ENCODE results near the gene EFS. TPM values are rescaled to one million over a fixed set of nuclear protein-coding genes. Genes with fewer than 3 reads are reported as not detected.
A peak's percentile ranks its signal among the peaks of the same experiment; 100 is the strongest.

Gene EFS
- total RNA-seq, 4 donors from 2014 or later, result 10.1 to 21.4 (median 12.8) TPM

DNA sequence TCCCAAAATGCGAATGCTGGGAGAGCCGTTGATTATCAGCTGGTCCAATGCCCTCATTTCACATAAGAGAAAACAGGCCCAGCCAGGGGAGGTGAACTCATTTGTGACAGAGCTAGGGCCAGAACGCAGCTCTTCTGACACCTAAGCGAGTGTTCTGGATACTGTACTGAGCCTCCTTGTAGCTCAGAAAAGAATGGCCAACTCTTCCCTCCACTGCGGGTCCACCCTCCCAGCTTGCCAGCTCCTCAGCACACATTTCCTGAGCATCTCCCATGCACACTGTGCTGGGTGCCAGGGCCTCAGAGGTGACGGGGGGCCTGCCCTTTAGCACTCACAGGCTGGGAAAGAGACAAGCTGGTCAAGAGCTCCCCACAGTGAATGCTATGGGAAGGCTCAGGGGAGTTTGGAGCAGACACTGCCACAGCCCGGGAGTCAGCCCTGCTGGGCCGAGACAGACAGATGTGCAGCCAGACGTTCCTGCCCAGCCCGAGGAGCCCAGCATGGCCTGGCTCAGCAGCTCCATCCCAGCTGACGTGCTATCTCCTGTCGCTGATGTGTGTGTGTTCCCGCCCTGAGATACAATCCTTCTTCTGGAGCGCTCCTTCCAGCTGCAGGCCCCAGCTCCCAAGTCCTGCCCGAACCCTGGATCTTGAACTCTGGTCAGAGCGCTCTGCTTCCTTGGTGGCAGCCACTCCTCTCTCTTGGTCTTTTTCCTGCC lies 15.4 kb upstream of the EFS start:
- Histone ChIP-seq H3K9me3 (no peaks in the 10 kb centered on the region), H3K27ac (replicated peaks in 1 of 4) (no peak overlapping the region), H3K4me1 (peaks cover 0 to 23% (median 15%) of the 10 kb centered on the region in 4 donors), H3K36me3 (peaks cover 0 to 50% (median 0%) of the 10 kb centered on the region in 4 donors), H3K4me3 (no peak overlapping the region), H3K27me3 (peaks cover 0 to 16% (median 0%) of the 10 kb centered on the region in 4 donors)
- intact Hi-C loops (cut with DNase I), result loop anchor here (1.0 to 2.0 kb wide), 2 partner anchors 53 to 116 kb away; no protein-coding TSS in a partner anchor
- TF ChIP-seq, protein P1, sequence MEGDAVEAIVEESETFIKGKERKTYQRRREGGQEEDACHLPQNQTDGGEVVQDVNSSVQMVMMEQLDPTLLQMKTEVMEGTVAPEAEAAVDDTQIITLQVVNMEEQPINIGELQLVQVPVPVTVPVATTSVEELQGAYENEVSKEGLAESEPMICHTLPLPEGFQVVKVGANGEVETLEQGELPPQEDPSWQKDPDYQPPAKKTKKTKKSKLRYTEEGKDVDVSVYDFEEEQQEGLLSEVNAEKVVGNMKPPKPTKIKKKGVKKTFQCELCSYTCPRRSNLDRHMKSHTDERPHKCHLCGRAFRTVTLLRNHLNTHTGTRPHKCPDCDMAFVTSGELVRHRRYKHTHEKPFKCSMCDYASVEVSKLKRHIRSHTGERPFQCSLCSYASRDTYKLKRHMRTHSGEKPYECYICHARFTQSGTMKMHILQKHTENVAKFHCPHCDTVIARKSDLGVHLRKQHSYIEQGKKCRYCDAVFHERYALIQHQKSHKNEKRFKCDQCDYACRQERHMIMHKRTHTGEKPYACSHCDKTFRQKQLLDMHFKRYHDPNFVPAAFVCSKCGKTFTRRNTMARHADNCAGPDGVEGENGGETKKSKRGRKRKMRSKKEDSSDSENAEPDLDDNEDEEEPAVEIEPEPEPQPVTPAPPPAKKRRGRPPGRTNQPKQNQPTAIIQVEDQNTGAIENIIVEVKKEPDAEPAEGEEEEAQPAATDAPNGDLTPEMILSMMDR (IDR thresholded peaks at IDR 0.05), result peak in 1 of 3 experiments; percentile 10
- no peak for TF ChIP-seq EP300 (IDR thresholded peaks at IDR 0.05)
- WGBS, result 72% methylated on average over 9 of the region's 16 CpGs
- no peak for DNase-seq (ENCODE audit: extremely low spot score)

DNA sequence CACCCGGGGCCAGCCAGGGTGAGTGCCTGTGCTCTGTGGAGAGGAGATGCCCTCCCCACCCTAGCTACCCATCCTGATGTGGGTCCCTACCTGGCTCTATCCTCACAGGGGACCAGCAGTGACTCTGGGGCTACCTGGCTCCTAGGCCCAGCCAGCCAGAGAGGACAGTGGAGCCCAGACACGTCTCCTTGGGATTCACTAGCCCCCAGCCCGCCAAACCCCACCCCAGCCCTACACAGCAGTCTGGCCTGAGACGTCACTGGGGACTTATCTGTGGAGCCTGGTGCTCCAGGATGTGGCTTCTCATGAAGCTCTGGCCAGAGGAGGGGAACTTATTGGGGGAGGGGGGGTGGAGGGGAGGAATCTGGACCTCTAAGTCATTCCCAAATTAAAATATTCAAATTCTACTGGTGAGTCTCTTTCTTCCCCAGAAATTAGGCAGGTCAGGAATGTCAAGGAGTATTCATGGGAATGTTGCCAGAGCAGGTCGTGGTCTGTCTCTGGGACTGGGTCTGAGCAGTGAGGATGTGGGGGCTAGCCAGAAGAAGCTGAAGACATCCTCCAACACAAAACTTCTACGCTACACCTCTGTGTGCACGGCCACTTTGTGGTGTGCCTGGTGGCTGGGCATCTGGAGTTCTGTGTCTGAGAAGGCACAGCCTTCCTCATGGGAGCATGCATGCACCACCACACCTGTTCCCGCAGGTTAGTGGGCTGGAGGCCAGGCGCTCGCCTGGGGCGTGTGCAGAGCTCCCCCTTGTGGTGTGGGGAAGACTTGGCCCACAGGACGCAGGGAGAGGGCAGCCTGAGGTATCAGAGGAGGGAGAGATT lies 14.6 kb upstream of the EFS start:
- no peak for TF ChIP-seq POLR2A (IDR thresholded peaks at IDR 0.05; ENCODE audit: low read depth)
- TF ChIP-seq POLR2AphosphoS5 (IDR thresholded peaks at IDR 0.05), result peak; percentile 38 to 53
- no peak for TF ChIP-seq EP300 (IDR thresholded peaks at IDR 0.05)
- TF ChIP-seq, protein P1 (IDR thresholded peaks at IDR 0.05), result peak; percentile 87 to 97 (median 92)
- Histone ChIP-seq H3K9me3 (no peaks in the 10 kb centered on the region), H3K27ac (replicated peaks in 1 of 4) (no peak overlapping the region), H3K4me3 (no peak overlapping the region), H3K27me3 (peaks cover 0 to 16% (median 0%) of the 10 kb centered on the region in 4 donors), H3K4me1 (peaks cover 0 to 23% (median 15%) of the 10 kb centered on the region in 4 donors), H3K36me3 (peaks cover 0 to 42% (median 0%) of the 10 kb centered on the region in 4 donors)
- WGBS, result 34% methylated on average over 9 of the region's 12 CpGs
- intact Hi-C loops (cut with DNase I), result loop anchor here (1.0 to 2.0 kb wide), 2 partner anchors 52 to 115 kb away; no protein-coding TSS in a partner anchor
- DNase-seq (ENCODE audit: extremely low spot score), result no peak

DNA sequence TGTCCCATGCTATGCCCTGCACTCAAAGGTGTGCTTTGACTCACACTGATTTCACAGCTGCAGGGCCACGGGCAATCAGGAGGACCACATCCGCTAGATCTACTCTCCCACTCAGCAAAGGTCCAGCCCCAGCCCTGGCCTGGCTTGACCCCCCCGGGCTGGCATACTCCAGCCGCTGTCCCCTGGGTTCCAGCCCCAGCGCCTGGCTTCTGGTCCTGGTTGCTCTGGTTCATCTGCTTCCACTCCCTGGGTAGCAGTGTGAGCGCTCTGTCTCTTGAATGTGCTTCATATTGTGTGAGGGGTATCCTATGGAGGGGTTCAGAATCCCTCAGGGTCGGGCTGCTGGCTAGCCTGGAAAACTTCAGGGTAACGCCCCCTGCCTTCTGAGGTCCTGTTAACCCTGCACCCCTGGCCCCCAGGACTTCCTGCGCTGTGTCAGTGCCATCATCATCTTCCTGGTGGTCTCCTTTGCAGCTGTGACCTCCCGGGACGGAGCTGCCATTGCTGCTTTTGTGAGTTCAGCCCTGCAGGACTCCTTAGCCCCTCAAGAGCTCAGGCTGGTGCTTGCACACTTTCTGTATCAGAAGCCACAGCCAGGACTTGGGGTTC lies 13.7 kb upstream of the EFS start:
- TF ChIP-seq POLR2A (IDR thresholded peaks at IDR 0.05; ENCODE audit: low read depth), result no peak
- TF ChIP-seq, protein P1 (IDR thresholded peaks at IDR 0.05), result no peak
- no peak for TF ChIP-seq POLR2AphosphoS5 (IDR thresholded peaks at IDR 0.05)
- no peak for TF ChIP-seq EP300 (IDR thresholded peaks at IDR 0.05)
- no peak overlapping the region for H3K4me3 ChIP-seq
- no peak for DNase-seq (ENCODE audit: extremely low spot score)
- H3K36me3 ChIP-seq, result peaks cover 0 to 33% (median 0%) of the 10 kb centered on the region in 4 donors
- no peak overlapping the region for H3K27ac ChIP-seq (replicated peaks in 1 of 4)
- H3K27me3 ChIP-seq, result peaks cover 0 to 16% (median 0%) of the 10 kb centered on the region in 4 donors
- WGBS, result 73% methylated on average over 8 of the region's 11 CpGs
- H3K4me1 ChIP-seq, result peaks cover 0 to 23% (median 15%) of the 10 kb centered on the region in 4 donors
- intact Hi-C loops (cut with DNase I), result no loop called here
- H3K9me3 ChIP-seq, result no peaks in the 10 kb centered on the region

DNA sequence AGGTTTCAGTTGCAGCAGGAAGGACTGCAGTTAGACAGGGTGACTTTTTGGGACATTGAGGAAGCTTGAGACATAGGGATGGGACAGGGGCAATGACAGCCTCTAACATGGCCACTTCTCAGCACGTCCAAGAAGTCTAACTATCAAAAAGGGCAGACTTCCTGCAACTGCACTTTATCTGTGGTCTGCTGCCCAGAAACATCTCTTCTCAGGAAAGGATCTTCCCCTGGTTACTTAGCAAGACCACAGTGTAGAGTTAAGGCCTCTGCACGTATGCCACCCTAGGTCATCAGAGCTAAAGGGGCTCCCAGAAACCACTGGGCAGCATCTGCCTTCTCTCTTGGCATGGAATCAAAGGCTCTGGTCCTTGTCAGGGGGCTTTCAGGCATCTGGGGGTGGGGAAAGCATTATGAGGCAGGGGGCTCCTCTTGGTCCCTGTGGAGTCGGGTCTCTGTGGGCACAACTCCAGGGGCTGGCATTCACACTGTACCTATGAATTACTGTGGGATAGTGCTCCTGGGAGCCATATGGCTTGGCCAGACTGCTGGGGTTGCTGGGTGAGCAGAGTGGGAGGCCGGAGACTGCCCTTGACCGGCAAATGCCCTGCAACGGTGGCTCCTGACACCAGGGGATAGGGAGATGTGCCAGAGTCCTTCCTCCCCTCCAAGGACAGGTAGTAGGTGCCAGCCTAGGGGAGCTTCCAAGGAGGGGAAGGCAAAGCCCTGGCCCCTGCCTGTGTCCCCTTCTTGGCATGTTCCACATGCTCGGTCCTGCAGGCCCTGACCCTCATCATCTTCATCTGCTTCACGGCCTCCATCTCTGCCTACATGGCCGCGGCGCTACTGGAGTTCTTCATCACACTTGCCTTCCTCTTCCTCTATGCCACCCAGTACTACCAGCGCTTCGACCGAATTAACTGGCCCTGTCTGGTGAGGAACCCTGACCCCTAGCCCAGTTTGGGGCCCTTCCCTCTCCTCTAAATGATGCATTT lies 12.9 kb upstream of the EFS start:
- Histone ChIP-seq H3K27me3 (peaks cover 0 to 16% (median 0%) of the 10 kb centered on the region in 4 donors), H3K4me3 (peak overlapping the region in 3 of 4 donors; percentile 22 to 34 (median 29)), H3K36me3 (peaks cover 0 to 25% (median 0%) of the 10 kb centered on the region in 4 donors), H3K4me1 (peaks cover 0 to 23% (median 15%) of the 10 kb centered on the region in 4 donors), H3K27ac (replicated peaks in 1 of 4) (peak overlapping the region in 2 of 4 donors; percentile 28 to 41), H3K9me3 (no peaks in the 10 kb centered on the region)
- DNase-seq (ENCODE audit: extremely low spot score), result no peak
- TF ChIP-seq EP300 (IDR thresholded peaks at IDR 0.05) (no peak), POLR2AphosphoS5 (IDR thresholded peaks at IDR 0.05) (no peak), POLR2A (IDR thresholded peaks at IDR 0.05; ENCODE audit: low read depth) (no peak)
- TF ChIP-seq, protein P1 (IDR thresholded peaks at IDR 0.05), result no peak
- 90% methylated on average over 13 of the region's 14 CpGs for WGBS
- intact Hi-C loops (cut with DNase I), result no loop called here
